Fibroblast of lung (primary cell): ENCODE measurements around the gene GET4.

Experiments used
- EZH2 ChIP-seq: IDR thresholded peaks from 2 replicates; pipeline ENCODE4 v1.5.1; 2012; ENCODE audit warnings: low read length, control low read depth, mild to moderate bottlenecking; ENCODE audit errors: missing control alignments
- TF ChIP-seq, protein P1 (sequence below), 2 donors: IDR thresholded peaks in 1 of 2; conservative IDR thresholded peaks in 1 of 2; 1 replicate in 1 of 2; 2 replicates in 1 of 2; pipeline ENCODE4 v1.5.1; 2011 to 2012; ENCODE audit warnings: low read length in 2 of 2, control low read depth in 1 of 2, inconsistent platforms in 1 of 2, low read depth in 1 of 2, mild to moderate bottlenecking in 1 of 2

DNA sequence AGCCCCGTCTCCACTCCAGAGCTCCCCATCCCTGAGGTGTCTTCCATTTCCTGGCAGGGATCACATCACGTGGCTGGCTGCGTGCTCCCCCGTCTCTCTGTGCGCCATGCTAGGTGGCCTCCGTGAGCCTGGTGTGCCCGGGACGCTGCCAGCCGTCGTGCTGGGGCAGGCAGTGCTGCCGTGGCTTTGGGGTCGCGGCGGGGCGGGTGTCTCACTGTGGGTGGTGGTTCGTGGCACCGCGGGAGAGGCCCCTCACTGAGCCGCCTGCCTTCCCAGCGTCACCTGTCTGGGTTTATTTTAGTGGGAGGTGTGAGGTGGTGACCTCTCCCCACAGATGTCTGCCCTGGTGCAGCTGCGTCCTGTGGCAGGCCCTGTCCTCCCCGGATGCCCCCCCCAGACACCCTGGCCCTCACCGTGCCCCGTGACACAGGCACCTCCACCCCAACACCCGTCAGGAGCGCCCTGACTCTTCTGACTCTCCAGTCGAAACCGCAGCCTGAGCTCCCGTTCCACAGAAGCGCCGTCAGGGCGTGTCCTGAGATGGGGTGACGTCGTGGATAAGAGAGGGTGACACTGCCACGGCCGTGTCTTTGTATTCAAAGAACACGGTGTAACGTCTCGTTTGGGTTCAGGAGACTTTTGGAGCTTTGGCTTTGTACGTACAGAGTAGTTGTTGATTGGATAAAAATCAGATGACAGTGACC lies 18.0 kb downstream of the GET4 start:
- TF ChIP-seq, protein P1, sequence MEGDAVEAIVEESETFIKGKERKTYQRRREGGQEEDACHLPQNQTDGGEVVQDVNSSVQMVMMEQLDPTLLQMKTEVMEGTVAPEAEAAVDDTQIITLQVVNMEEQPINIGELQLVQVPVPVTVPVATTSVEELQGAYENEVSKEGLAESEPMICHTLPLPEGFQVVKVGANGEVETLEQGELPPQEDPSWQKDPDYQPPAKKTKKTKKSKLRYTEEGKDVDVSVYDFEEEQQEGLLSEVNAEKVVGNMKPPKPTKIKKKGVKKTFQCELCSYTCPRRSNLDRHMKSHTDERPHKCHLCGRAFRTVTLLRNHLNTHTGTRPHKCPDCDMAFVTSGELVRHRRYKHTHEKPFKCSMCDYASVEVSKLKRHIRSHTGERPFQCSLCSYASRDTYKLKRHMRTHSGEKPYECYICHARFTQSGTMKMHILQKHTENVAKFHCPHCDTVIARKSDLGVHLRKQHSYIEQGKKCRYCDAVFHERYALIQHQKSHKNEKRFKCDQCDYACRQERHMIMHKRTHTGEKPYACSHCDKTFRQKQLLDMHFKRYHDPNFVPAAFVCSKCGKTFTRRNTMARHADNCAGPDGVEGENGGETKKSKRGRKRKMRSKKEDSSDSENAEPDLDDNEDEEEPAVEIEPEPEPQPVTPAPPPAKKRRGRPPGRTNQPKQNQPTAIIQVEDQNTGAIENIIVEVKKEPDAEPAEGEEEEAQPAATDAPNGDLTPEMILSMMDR (conservative IDR thresholded peaks at IDR 0.05 in 1 of 2, IDR thresholded peaks at IDR 0.05 in 1 of 2; ENCODE audit: low read depth in 1 of 2, low read length in 2 of 2) = no peak
- TF ChIP-seq EZH2 = no peak
